ENCODE measurements around the gene RCBTB1.

The RCBTB1 gene

GRCh38 chr13:49585220-49586157, at the start of gene RCBTB1:
Gene RCBTB1 (minus strand): TSS chr13:49585558. CDS start chr13:49567279, 18,279 bp downstream.
- peak; percentile 50 for DNase-seq (ENCODE audit: low read depth)
- H3K4me3 ChIP-seq (ENCODE audit: low read depth, low read length): peak within 1 kb of the TSS; percentile 97
- no peak for TF ChIP-seq CTCF (conservative IDR thresholded peaks at IDR 0.05; ENCODE audit: low read depth, low read length)

- H3K4me3 ChIP-seq (ENCODE audit: low read depth, low read length): no peak overlapping the region
- DNase-seq (ENCODE audit: low read depth): no peak
- TF ChIP-seq CTCF (conservative IDR thresholded peaks at IDR 0.05; ENCODE audit: low read depth, low read length): no peak
Observed at GRCh38 chr13:49633710-49634109, 48.4 kb upstream of the RCBTB1 start.

- no peak overlapping the region for H3K4me3 ChIP-seq (ENCODE audit: low read depth, low read length)
- TF ChIP-seq CTCF (conservative IDR thresholded peaks at IDR 0.05; ENCODE audit: low read depth, low read length): no peak
- no peak for DNase-seq (ENCODE audit: low read depth)
Observed at GRCh38 chr13:49632156-49632555, 46.8 kb upstream of the RCBTB1 start.

GRCh38 chr13:49630580-49630979, 45.2 kb upstream of the RCBTB1 start:
- TF ChIP-seq CTCF (conservative IDR thresholded peaks at IDR 0.05; ENCODE audit: low read depth, low read length): no peak

GRCh38 chr13:49629947-49630346, 44.6 kb upstream of the RCBTB1 start:
- no peak overlapping the region for H3K4me3 ChIP-seq (ENCODE audit: low read depth, low read length)
- DNase-seq (ENCODE audit: low read depth): no peak
- TF ChIP-seq CTCF (conservative IDR thresholded peaks at IDR 0.05; ENCODE audit: low read depth, low read length): no peak

More at GRCh38 chr13:49630580-49630979, 45.2 kb upstream of the RCBTB1 start:
- DNase-seq (ENCODE audit: low read depth): no peak
- H3K4me3 ChIP-seq (ENCODE audit: low read depth, low read length): no peak overlapping the region

- DNase-seq (ENCODE audit: low read depth): no peak
- no peak overlapping the region for H3K4me3 ChIP-seq (ENCODE audit: low read depth, low read length)
- no peak for TF ChIP-seq CTCF (conservative IDR thresholded peaks at IDR 0.05; ENCODE audit: low read depth, low read length)
Observed at GRCh38 chr13:49629196-49629938, 44.0 kb upstream of the RCBTB1 start.

All from choroid plexus epithelial cell (primary cell).